NK-92 (cell line): ENCODE data around the gene SMG6.
"Not testable (repeated sequence)": the region's sequence is repeated elsewhere in the genome, so short reads cannot be mapped to it uniquely, and the experiment has no call there.

ENCODE experiments used
- DNase-seq: peaks from one replicate; lab custom pipeline; 2025; ENCODE audit not compliant: unreplicated experiment; lab: John Stamatoyannopoulos, UW

SMG6 gene

DNA sequence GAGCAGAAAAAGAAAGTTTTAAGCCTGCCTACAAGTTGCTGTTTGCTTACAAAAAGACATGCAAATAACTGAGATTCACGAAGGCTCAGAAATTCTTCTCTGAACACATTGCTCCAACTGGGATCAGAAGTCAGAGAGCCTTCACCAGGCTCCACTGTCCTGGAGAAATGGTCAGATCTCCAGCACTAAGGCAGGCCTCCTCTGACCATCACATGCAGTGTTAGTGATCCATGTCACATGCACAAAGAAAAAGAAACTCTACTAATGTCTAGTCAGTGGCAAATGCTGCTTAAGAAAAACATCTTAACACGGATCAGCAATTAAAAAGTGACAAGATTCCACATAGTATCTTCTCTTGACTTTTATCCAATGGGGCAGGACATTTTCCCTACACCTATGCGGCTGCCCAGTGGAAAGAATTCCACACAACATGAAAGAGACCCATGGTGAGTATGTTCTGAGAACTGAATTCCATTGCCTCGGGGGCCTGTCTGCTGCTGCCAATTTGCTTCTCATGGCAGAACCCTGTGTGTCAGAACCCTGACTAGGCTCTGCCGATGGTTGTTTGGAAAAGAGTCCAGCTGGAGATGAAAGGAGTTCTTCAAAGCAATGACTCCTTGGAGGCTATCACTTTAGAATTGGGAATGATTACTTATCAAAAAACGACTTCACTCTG is 152.1 kb downstream of the SMG6 start:
- DNase-seq = no peak

GRCh38 chr17:2150806-2151205 is 152.8 kb downstream of the SMG6 start:
- DNase-seq = no peak

- no peak for DNase-seq
Measured at GRCh38 chr17:2149934-2150333, 153.7 kb downstream of the SMG6 start.

DNA sequence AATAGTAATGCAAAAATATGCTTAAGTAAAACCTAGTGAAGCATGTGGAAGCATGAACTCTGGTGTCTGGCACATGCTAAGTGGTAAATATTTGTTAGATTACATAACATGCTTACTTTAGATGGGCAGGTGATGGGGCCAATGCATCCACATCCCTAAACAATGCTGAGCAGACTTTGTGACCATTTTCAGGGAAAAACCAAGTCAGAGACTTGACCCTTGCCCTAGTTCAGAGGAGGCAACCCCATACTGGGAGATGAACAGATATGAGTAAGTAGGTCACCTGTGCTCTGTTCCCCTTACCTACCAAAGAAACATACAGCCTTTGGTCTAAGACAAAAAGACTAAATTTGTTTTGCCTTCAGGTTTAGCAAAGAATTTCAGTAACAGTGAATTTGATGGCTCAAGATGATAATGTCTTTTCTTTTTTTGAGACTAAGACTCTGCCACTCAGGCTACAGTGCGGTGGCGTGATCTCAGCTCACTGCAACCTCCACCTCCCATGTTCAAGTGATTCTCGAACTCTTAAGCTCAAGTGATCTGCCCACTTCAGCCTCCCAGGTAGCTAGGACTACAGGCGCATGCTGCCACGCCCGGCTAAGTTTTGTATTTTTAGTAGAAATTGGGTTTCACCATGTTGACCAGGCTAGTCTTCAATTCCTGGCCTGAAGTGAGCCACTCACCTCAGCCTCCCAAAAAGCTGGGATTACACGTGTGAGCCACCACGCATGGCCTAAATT is 157.3 kb downstream of the SMG6 start:
- no peak for DNase-seq

DNA sequence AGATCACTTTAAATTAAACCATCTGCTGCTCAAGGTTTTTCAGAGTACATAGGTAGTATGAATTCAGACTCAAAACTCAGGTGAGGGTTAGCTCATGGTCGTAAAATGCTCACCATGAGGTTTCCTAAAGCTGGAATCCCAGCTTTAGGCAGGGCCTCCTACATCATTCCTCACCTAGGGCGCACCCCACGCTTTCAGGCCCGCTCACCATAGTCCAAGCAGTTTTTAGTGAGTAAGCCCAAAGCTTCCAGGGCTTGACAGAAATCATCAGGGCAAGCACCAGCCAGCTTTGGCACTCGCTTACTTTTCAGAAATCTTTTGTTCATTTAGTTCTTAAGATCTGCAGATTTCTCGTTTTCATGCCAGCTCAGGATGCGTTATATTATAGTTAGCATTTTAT is 158.9 kb downstream of the SMG6 start:
- DNase-seq = no peak

DNA sequence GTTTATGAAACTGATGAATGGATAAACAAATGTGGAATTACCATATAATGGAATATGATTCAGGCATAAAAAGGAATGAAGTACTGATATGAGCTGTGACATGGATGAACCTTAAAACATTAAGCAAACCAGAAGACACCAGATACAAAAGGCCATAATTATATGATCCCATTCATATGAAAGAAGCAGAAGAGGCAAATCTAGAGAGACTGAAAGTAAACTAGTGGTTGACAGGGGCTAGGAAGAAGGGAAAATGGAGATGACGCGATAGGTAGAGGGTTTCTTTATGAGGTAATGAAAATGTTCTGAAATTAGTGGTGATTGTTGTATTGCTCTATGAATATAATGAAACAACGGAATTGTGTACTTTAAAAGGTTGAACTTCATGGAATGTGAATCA is 160.3 kb downstream of the SMG6 start:
- DNase-seq = no peak

DNA sequence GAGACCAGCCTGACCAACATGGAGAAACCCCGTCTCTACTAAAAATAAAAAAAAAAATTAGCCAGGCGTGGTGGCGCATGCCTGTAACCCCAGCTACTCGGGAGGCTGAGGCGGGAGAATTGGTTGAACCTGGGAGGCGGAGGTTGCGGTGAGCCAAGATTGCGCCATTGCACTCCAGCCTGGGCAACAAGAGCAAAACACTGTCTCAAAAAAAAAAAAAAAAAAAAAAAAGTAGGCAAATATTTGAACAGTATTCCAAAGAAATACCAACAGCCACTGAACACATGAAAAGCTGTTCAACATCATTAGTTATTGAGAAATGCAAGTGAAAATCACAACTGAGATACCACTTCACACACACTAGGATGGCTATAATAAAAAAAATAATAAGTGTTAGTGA is 160.9 kb downstream of the SMG6 start:
- not testable (repeated sequence) for DNase-seq

DNA sequence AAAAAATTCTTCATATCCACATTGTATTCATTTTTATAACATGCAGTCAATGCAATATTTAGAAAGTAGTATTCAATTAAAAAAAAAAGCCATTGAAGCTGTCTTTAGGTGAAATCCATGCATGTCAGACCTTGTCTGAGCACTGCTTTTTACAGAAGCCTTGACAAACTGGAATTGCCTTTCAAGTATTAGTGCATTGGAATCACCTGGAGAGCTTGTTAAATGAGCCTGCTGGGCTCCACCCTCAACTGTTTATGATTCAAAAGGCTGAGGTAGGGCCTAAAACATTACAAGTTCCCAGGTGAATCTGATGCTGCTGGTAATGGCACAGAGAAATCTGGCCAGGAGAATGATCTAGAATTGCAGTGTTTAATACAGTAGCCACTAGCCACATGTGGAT is 162.9 kb downstream of the SMG6 start:
- no peak for DNase-seq

- no peak for DNase-seq
Measured at GRCh38 chr17:2138761-2139160, 164.8 kb downstream of the SMG6 start.

- no peak for DNase-seq
Measured at GRCh38 chr17:2138318-2138717, 165.3 kb downstream of the SMG6 start.

- DNase-seq = no peak
Measured at GRCh38 chr17:2137342-2138098, 166.1 kb downstream of the SMG6 start.

- DNase-seq = no peak
Measured at GRCh38 chr17:2136241-2136640, 167.3 kb downstream of the SMG6 start.

GRCh38 chr17:2128011-2128410 is 175.6 kb downstream of the SMG6 start:
- no peak for DNase-seq

DNA sequence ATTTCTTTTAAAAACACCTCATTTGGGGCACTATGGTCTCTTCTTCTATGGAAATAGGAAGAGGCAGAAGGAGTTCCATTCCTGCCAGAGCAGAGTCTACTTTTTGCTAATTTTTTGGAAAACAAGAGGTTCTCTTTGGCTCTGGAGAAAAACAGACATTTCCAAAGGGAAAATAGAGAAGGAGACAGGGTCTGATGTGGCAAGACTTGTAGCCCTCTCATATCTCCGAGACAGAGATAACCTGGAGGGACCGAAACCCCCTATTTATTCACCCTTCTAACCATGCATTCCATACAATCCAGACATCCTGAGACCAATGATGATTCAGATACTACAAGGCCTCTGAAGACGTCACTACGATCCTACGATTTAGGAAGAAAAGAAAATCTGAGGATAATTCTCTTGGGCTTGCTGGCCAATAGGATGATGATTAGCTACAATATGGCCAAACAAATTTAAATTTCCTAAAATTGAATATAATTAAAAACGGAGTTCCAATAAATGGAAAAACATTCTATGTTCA is 178.5 kb downstream of the SMG6 start:
- no peak for DNase-seq

DNA sequence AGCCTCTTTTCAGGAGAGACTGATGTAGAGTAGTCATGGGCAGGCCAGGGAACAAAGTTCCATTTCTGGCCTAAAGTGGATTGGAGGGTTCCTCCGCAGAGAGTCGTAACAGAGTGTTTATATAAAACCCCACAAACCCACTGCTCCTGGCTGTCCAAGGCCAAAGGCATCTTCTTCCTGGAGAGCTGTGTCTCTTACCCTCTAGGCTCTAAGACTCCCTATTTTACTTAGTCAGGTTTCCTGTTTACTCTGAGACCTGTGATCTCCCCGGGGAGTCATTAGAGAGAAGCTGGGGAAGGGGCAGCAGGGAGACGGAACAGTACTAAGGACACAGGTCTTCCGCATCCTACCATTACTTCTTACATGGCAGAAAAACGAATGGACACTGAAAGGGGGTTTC is 179.2 kb downstream of the SMG6 start:
- no peak for DNase-seq

- DNase-seq = no peak
Measured at GRCh38 chr17:2123375-2124251, 180.0 kb downstream of the SMG6 start.

GRCh38 chr17:2122641-2123302 is 180.8 kb downstream of the SMG6 start:
- DNase-seq = no peak

DNA sequence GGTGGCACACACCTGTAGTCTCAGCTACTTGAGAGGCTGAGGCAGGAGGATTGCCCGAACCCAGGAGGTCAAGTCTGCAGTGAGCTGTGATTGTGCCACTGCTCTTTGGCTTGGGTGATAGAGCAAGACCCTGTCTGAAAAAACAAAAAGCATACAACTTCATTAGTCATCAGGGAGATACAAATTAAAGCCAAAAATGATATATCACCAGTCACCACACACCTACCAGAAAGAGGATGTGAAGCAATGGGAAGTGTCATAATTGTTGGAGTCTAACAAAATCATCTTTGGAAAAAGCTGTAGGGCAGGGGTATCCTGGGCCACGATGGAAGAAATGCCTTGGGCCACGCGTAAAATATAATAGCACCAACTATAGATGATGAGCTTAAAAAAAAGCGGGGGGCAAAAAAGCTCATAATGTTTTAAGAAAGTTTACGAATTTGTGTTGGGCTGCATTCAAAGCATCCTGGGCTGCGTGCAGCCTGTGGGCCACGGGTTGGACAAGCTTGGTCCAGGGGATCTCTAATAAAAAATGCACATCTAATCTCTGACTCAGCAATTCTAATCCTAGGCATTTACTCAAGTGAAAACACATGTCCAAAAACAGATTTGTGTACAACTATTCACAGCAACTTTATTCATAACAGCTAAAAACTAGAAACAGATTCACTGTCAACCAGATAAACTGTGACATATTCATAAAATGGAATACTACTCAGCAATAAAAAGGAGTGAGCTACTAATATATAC is 182.8 kb downstream of the SMG6 start:
- DNase-seq = no peak

DNA sequence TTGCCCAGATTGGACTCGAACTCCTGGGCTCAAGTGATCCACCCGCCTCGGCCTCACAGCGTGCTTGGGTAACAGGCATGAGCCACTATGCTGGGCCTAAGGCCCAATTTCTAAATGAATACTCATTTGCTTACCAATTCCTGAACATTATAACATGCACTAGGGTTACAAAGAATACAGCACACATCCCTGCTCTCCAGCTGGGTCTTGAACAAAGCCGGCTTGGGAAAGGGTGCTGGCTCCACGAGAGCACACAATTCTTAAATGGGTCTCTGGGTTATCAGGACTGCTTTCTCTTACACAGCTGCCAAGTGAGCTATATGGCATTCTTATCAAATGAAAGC is 190.3 kb downstream of the SMG6 start:
- DNase-seq = no peak

DNA sequence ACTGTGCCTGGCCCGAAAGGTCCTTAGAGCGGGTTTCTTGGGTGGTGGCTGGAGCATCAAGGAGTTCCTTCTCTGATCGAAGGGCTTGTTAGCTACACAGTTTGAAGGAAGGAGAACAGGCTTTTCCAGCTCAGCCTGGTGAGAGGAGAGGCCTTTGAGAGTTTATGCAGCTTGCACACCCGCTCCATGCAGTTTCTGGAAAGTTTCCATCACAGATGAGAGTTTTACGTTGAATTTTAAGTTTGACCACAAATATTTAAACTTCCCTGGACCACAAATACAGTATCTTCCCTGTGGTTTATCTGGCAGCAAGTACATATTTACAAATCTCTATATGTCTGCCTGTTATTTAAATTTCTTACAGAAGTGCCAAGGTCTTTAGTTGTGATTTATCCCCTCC is 191.9 kb downstream of the SMG6 start:
- no peak for DNase-seq
